H1 (cell line): ENCODE measurements around the gene ARHGAP1. TPM values are rescaled to one million over a fixed set of nuclear protein-coding genes. Genes with fewer than 3 reads are reported as not detected.

ENCODE experiments used
- CHD1 ChIP-seq: IDR thresholded peaks from 2 replicates; pipeline ENCODE4 v1.6.1; 2012; ENCODE audit warnings: low read depth, low read length, improper control_type of control experiment
- CHD7 ChIP-seq: fragments of 300-600 bp; sonication (generic); IDR thresholded peaks from 2 replicates; pipeline ENCODE4 v1.7.1; 2012; ENCODE audit warnings: low read length, moderate library complexity, mild to moderate bottlenecking, inconsistent platforms; ENCODE audit not compliant: insufficient replicate concordance
- FOSL1 ChIP-seq: IDR thresholded peaks from 2 replicates; pipeline ENCODE4 v1.6.1; 2011; ENCODE audit warnings: mild to moderate bottlenecking, low read depth, low read length, moderate library complexity; ENCODE audit not compliant: insufficient read depth
- RAD21 ChIP-seq, 2 experiments: IDR thresholded peaks in 1 of 2; conservative IDR thresholded peaks in 1 of 2; 2 replicates each; pipeline ENCODE4 v1.6.1; 2011; ENCODE audit warnings: low read depth in 2 of 2, low read length in 2 of 2, improper control_type of control experiment in 1 of 2, inconsistent platforms in 1 of 2, mild to moderate bottlenecking in 1 of 2, moderate library complexity in 1 of 2
- polyA plus RNA-seq, 7 experiments: library from polyadenylated mRNA; depleted of rRNA in 3 of 7; stranded (reverse) in 5 of 7; unstranded in 2 of 7; fragments of >200 nt in 5 of 7; fragments of 200-250 nt in 2 of 7; gene quantifications; 1 replicate in 5 of 7; 2 replicates in 1 of 7; 4 replicates in 1 of 7; pipeline versions ENCODE4 v1.2.1 to v1.2.3, GENCODE V29; 2011 to 2013; ENCODE audit warnings: missing spikeins in 2 of 7, mixed read lengths in 2 of 7
- total RNA-seq: library from RNA; stranded (reverse); fragmentation: NEBNext Ultra II Directional; extraction: Animal tissue kit (Norgen Biotek cat#: 25700); gene quantifications from 2 replicates; pipeline ENCODE4 v1.2.1, GENCODE V29; 2021

Gene ARHGAP1
- total and polyA plus RNA-seq, 2 of the 8 experiments (the other 6 are each of a cell fraction or from before 2014, with no cell fraction given), result 28.6 to 58.8 TPM

DNA sequence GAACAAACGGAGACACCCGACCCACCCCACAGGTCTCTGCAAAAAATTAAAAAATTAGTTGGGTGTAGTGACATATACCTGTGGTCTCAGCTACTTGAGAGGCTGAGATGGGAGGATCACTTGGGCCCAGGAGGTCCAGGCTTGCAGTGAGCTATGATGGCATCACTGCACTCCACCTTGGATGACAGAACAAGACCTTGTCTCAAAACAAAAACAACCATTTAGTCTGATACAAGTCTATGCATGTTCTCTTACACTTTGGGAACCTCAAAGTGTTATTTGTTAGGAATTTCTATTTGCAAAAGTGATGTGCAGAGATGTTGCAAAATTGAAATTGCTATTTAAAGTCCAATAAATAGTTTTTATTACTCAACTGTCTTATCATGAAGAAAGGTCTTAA is 68.7 kb downstream of the ARHGAP1 start (continued):
- TF ChIP-seq CHD1 (no peak), FOSL1 (no peak), RAD21 (IDR thresholded peaks at IDR 0.05 in 1 of 2, conservative IDR thresholded peaks at IDR 0.05 in 1 of 2; ENCODE audit: low read depth in 2 of 2, low read length in 2 of 2) (no peak), CHD7 (no peak)
